Suppressor macrophage treated with lipopolysaccharide for 1 hour (primary cell): ENCODE measurements around the gene OR4Q3.
"Not testable (repeated sequence)": the region's sequence is repeated elsewhere in the genome, so short reads cannot be mapped to it uniquely, and the experiment has no call there.

Experiments
- DNase-seq, 3 donors: peaks; one replicate each; pipeline ENCODE4 v3.0.0-alpha.2; 2020 to 2022

The OR4Q3 gene

DNA sequence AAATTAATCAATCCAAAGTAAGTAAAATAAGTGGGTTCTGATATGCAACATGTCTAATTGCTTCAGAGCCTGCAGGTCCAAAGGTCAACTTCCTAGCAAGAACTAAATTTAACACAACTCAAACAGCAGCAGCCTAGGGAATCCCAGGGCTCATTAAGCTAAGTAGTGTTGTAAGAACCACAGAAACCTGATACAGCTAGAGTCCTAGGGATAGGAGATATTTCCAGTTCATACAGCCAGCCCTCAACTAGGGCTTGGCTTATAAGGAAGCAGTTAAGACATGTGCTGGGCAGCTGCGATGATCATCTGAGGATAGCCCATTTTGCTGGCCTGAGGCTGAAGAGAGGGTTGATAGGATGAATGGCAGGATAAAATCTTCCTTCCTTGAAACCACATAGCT lies at the start of gene OR4Q3:
Gene OR4Q3 (plus strand): TSS at position 316 of the 400 bp plus-strand sequence.
- no peak for DNase-seq

DNA sequence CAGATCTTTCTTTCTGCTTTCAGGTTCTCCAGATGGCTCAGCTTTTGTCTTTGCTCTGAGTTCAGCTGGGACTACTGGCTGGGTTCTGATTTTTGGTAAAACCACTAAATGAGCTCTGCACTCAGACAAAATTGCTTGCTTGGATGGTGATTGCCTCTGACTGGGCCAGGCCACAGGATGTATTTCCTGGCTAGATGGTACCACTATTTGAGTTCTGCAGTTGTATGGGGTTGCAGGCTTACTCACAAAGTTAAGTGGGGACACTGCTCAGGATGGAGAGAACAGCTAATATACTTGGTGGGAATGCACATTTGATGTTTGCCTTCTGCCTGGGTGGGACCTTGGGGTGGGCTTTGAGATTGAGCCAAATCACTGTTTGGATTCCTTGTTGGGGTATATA lies 14.0 kb upstream of the OR4Q3 start:
- no peak for DNase-seq

GRCh38 chr14:19729763-19730162 lies 13.6 kb upstream of the OR4Q3 start:
- no peak for DNase-seq

DNA sequence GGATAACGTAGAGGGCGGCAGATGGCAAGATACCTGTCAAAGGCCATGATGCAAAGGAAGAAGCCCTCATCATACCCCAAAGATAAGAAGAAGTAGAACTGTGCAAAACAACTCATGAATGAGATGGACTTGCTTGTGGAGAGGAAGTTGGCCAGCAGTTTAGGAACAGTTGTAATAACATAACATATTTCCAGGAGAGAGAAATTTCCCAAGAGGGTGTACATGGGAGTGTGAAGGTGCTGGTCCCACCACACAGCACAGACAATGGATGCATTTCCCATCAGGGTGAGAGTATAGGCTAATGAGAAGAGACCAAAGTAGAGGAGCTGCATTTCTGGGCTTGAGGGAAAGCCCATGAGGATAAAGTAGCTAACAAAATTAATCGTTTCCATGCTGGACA lies 9.5 kb upstream of the OR4Q3 start:
- not testable (repeated sequence) for DNase-seq

- not testable (repeated sequence) for DNase-seq
Measured at GRCh38 chr14:19752316-19752715, 8.9 kb downstream of the OR4Q3 start.

GRCh38 chr14:19754172-19754571 lies 10.8 kb downstream of the OR4Q3 start:
- DNase-seq, result no peak

DNA sequence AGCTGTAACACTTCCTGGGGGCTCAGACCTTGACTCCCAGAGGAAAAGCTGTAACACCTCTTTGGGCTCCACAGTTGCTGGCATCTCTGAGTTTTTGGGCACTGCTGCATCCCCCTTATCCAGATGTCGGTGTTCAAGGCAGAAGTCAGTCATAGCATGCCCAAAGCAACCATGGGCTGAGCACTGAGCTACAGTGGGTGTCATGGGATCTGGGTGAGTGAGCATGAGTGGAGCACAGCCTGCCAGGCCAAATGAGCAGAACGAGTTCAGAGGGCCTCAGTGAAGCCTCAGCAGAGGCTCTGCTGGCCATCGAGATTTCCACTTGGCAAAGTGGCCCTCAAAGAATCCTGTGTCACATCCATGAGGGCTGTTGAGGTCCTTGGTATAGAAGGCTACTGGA lies 28.1 kb downstream of the OR4Q3 start:
- not testable (repeated sequence) for DNase-seq

DNA sequence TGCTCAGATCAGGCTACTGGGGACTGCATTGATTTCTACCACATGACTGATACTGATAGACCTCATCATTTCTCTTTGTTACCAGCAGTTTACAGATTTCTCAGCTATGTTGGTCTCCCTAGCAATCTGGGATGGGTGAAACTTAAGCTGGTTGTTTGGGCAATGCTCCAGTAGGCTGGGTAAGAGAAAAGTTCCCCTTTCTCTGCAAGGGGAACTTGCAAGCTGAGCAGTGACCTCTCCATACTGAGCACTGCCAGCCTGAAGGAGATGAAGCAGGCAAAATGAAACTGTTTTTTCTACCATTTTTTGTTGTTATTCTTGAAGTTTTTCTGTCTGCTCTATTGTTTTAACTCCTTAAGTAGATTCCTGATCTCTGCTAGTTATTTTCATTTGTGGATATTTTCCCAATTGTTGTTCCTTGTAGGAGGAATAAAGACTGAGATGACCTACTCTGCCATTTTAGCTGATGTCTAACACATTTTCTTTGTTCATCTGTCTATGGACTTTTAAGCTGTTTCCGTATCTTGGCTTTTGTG lies 28.6 kb downstream of the OR4Q3 start:
- DNase-seq, result peak in 1 of 3 donors; percentile 1

- peak in 1 of 3 donors; percentile 3 for DNase-seq
Measured at GRCh38 chr14:19772454-19772853, 29.1 kb downstream of the OR4Q3 start.

GRCh38 chr14:19773204-19773603 lies 29.8 kb downstream of the OR4Q3 start, which contains the start of gene OR4M1:
Gene OR4M1 (plus strand): TSS chr14:19773504. CDS start chr14:19780323, 6,819 bp downstream.
- not testable (repeated sequence) for DNase-seq

DNA sequence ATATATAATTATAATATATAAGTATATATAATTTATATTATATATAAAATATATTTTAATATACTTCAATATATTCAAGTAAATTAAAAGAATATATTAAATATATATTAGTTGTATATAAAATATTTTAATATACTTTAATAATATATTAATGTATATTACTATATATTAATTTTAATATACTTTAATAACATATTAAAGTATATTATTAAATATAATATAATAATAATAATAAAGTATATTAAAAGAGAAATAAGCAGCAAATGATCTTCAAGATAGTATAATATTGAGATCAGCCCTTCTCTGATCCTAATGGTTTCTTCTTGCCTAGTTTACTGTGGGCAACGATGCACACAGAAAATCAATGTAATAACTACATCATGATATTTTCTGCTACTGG lies 32.2 kb downstream of the OR4Q3 start:
- DNase-seq, result no peak

DNA sequence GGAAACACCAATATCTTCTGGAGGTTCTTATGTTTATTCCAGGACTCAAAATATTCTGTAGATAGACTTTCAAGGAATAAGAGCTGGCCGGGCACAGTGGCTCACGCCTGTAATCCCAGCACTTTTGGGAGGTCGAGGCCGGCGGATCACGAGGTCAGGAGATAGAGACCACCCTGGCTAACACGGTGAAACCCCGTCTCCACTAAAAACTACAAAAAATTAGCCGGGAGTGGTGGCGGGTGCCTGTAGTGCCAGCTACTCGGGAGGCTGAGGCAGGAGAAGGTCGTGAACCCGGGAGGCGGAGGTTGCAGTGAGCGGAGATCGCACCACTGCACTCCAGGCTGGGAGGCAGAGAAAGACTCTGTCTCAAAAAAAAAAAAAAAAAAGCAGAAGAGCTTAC lies 42.5 kb downstream of the OR4Q3 start:
- not testable (repeated sequence) for DNase-seq

DNA sequence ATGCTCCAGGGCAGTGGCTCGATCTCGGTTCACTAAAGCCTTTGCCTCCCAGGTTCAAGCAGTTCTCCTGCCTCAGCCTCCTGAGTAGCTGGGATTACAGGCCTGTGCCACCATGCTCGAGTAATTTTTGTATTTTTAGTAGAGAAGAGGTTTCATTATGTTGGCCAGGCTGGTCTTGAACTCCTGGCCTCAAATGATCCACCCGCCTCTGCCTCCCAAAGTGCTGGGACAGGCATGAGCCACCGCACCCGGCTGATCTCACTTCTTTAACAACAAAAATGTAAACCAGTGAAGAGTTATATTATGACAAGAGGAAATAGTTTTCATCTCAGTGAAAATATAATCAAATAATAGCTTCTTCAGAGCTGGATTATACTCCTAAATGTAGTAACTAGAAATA lies 43.9 kb downstream of the OR4Q3 start:
- DNase-seq, result not testable (repeated sequence)

GRCh38 chr14:19788150-19788549 lies 44.8 kb downstream of the OR4Q3 start:
- DNase-seq, result not testable (repeated sequence)

DNA sequence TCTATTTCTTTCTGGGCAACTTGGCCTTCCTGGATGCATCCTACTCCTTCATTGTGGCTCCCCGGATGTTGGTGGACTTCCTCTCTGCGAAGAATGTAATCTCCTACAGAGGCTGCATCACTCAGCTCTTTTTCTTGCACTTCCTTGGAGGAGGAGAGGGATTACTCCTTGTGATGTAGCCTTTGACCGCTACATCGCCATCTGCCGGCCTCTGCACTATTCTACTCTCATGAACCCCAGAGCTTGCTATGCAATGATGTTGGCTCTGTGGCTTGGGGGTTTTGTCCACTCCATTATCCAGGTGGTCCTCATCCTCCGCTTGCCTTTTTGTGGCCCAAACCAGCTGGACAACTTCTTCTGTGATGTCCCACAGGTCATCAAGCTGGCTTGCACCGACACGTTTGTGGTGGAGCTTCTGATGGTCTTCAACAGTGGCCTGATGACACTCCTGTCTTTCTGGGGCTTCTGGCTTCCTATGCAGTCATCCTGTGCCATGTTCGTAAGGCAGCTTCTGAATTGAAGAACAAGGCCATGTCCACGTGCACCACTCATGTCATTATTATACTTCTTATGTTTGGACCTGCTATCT lies 53.2 kb downstream of the OR4Q3 start:
- not testable (repeated sequence) for DNase-seq
